Measurements from ENCODE around the gene LRRC17.

The LRRC17 gene

DNA sequence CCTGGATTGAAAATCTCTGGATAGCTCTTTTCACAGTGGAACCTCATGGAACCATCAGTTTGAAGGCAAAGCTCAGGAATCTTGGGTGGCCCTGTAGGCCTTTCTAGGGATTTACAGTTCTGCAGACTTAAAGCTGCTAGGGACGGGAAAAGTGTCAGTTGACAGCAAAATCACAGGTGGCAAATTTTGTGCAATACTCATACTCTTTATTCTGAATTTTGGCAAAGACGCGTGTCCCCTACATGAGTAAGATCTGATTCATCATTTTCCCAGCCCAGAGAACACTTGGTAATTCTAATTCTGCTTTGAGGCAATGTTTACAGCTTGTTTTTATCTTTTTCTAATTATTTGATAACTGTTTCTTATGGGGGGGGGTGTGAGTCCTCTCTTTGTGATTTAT lies 3.6 kb downstream of the LRRC17 start:
- H3K27ac ChIP-seq (ENCODE audit: low read depth, low read length): no peak overlapping the region
- H3K79me2 ChIP-seq (ENCODE audit: control insufficient read depth, low read length): no peaks in the 10 kb centered on the region
- peaks cover 18% of the 10 kb centered on the region for H3K4me1 ChIP-seq (ENCODE audit: control insufficient read depth, low read length)
- H4K20me1 ChIP-seq (ENCODE audit: control insufficient read depth, insufficient read depth, low read depth, low read length): no peaks in the 10 kb centered on the region
- no peak overlapping the region for H3K4me2 ChIP-seq (ENCODE audit: low read length)
- H3K27me3 ChIP-seq (ENCODE audit: control insufficient read depth, low read length): no peaks in the 10 kb centered on the region
- no peaks in the 10 kb centered on the region for H3K36me3 ChIP-seq (ENCODE audit: control insufficient read depth, low read length)
- H3F3A ChIP-seq (ENCODE audit: control insufficient read depth, insufficient read depth): no peaks in the 10 kb centered on the region
- H3K9me2 ChIP-seq (replicated peaks; ENCODE audit: control insufficient read depth, low read length): no peaks in the 10 kb centered on the region
- no peak overlapping the region for H3K4me3 ChIP-seq (ENCODE audit: low read length)
- H3K9me3 ChIP-seq (ENCODE audit: control insufficient read depth, insufficient read depth, low read length): no peaks in the 10 kb centered on the region
- TF ChIP-seq, protein P1, sequence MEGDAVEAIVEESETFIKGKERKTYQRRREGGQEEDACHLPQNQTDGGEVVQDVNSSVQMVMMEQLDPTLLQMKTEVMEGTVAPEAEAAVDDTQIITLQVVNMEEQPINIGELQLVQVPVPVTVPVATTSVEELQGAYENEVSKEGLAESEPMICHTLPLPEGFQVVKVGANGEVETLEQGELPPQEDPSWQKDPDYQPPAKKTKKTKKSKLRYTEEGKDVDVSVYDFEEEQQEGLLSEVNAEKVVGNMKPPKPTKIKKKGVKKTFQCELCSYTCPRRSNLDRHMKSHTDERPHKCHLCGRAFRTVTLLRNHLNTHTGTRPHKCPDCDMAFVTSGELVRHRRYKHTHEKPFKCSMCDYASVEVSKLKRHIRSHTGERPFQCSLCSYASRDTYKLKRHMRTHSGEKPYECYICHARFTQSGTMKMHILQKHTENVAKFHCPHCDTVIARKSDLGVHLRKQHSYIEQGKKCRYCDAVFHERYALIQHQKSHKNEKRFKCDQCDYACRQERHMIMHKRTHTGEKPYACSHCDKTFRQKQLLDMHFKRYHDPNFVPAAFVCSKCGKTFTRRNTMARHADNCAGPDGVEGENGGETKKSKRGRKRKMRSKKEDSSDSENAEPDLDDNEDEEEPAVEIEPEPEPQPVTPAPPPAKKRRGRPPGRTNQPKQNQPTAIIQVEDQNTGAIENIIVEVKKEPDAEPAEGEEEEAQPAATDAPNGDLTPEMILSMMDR (IDR thresholded peaks at IDR 0.05; ENCODE audit: low read depth, low read length, poor library complexity, severe bottlenecking): no peak
- no peak for TF ChIP-seq EZH2phosphoT487 (IDR thresholded peaks at IDR 0.05; ENCODE audit: borderline replicate concordance, low read length)

DNA sequence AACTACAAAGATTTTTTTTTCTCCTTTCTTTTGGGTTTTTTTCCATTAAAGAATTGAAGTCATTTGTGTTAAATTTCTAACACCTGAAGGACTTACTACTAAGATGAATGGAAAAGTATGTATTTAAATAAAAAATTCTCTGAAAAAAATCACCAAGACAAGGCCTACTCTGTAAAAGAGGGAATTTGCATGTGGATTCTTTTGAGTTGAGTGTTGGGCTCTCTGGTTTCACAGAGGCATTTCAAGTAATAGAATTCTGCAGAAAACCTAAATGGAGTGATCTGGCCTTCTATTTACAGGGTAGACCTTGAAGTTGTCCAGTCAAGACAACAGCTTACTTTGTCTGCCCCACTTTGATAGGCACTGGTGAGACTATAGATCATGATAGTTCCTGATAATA lies 4.1 kb downstream of the LRRC17 start:
- Histone ChIP-seq H3K9me2 (replicated peaks; ENCODE audit: control insufficient read depth, low read length) (no peaks in the 10 kb centered on the region), H3K36me3 (ENCODE audit: control insufficient read depth, low read length) (no peaks in the 10 kb centered on the region), H3K4me1 (ENCODE audit: control insufficient read depth, low read length) (peaks cover 18% of the 10 kb centered on the region), H3F3A (ENCODE audit: control insufficient read depth, insufficient read depth) (no peaks in the 10 kb centered on the region), H3K27ac (ENCODE audit: low read depth, low read length) (no peak overlapping the region), H4K20me1 (ENCODE audit: control insufficient read depth, insufficient read depth, low read depth, low read length) (no peaks in the 10 kb centered on the region), H3K4me3 (ENCODE audit: low read length) (no peak overlapping the region), H3K4me2 (ENCODE audit: low read length) (no peak overlapping the region), H3K27me3 (ENCODE audit: control insufficient read depth, low read length) (no peaks in the 10 kb centered on the region), H3K79me2 (ENCODE audit: control insufficient read depth, low read length) (no peaks in the 10 kb centered on the region), H3K9me3 (ENCODE audit: control insufficient read depth, insufficient read depth, low read length) (no peaks in the 10 kb centered on the region)
- TF ChIP-seq EZH2phosphoT487 (IDR thresholded peaks at IDR 0.05; ENCODE audit: borderline replicate concordance, low read length): no peak
- TF ChIP-seq, protein P1 (IDR thresholded peaks at IDR 0.05; ENCODE audit: low read depth, low read length, poor library complexity, severe bottlenecking): no peak

DNA sequence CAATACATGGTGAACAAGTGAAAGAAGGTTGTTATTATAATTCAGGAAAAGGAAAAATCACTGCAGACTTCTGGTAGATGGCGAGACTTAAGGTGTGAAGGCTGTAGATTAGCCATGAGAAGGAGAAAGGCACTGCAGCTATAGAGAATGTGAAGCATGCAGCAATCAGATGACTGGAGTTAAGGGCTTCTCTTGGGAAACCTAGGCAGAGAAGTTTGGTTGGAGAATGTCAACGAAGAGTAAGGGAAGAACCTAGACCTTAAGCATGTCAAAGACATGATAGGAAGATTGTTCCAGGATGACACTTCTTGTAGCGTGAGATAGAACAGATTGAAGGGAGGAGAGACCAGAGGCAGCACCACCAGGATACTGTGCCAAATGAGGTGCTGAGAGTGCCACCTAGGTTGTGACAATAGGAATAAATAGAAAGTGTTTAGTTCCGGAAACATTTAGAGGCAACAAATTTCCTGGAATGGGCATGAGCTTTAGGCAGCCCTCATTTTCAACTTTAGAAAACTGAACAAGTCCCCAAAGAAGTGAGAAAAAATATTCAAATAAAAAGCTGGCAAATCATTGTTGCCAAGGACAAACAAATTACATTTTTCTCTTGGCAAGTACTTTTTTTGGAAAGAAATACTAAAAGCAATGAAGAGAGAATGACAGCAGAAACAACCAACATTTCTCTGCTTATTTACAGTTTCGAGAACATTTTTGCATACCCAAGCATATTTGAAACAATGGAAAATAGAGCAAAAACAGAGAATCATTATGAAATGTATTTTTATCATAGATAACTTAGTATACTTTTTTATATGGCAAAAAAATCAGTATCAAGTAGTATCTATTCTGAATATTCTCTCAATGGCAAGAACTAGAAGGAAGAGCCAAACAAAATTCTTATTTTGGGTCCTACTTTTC lies 4.9 kb downstream of the LRRC17 start:
- Histone ChIP-seq H3F3A (ENCODE audit: control insufficient read depth, insufficient read depth) (no peaks in the 10 kb centered on the region), H3K4me3 (ENCODE audit: low read length) (no peak overlapping the region), H3K9me3 (ENCODE audit: control insufficient read depth, insufficient read depth, low read length) (no peaks in the 10 kb centered on the region), H3K36me3 (ENCODE audit: control insufficient read depth, low read length) (no peaks in the 10 kb centered on the region), H4K20me1 (ENCODE audit: control insufficient read depth, insufficient read depth, low read depth, low read length) (no peaks in the 10 kb centered on the region), H3K79me2 (ENCODE audit: control insufficient read depth, low read length) (no peaks in the 10 kb centered on the region), H3K4me1 (ENCODE audit: control insufficient read depth, low read length) (peaks cover 17% of the 10 kb centered on the region), H3K27ac (ENCODE audit: low read depth, low read length) (no peak overlapping the region), H3K9me2 (replicated peaks; ENCODE audit: control insufficient read depth, low read length) (no peaks in the 10 kb centered on the region), H3K4me2 (ENCODE audit: low read length) (no peak overlapping the region), H3K27me3 (ENCODE audit: control insufficient read depth, low read length) (no peaks in the 10 kb centered on the region)
- TF ChIP-seq, protein P1 (IDR thresholded peaks at IDR 0.05; ENCODE audit: low read depth, low read length, poor library complexity, severe bottlenecking): no peak
- TF ChIP-seq EZH2phosphoT487 (IDR thresholded peaks at IDR 0.05; ENCODE audit: borderline replicate concordance, low read length): no peak

Measured in DOHH2 (cell line).